ENCODE data around the gene NRDE2.
"Not testable (repeated sequence)": the region's sequence is repeated elsewhere in the genome, so short reads cannot be mapped to it uniquely, and the experiment has no call there.

Gene NRDE2

GRCh38 chr14:90266441-90267154 is 65.1 kb downstream of the NRDE2 start:
- DNase-seq = no peak

- no peak for DNase-seq
Observed at GRCh38 chr14:90263748-90264449, 67.8 kb downstream of the NRDE2 start.

GRCh38 chr14:90256354-90257131 is 75.2 kb downstream of the NRDE2 start, which contains the start of gene PSMC1:
Gene PSMC1, plus strand, starts transcription at chr14:90256553. Its CDS starts 45 bp downstream, at chr14:90256598.
- DNase-seq = peak; percentile 92

GRCh38 chr14:90255871-90256270 is 75.9 kb downstream of the NRDE2 start:
- DNase-seq = no peak

GRCh38 chr14:90253826-90254225 is 77.9 kb downstream of the NRDE2 start:
- DNase-seq = no peak

GRCh38 chr14:90248594-90248993 is 83.1 kb downstream of the NRDE2 start:
- no peak for DNase-seq

DNA sequence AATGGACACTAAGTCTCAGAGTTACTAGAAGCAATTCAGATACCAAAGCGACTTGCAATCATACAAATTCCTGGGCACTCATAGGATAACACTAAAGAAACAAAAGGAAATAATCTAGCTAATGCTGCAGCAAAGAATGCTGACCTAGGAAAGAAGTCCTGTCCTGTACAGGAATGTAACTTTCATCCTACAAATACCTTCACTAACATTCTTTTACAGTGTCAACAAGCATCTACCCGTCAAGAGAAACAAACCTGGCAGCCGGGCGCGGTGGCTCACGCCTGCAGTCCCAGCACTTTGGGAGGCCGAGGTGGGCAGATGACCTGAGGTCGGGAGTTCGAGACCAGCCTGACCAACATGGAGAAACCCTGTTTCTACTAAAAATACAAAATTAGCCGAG is 84.3 kb downstream of the NRDE2 start:
- DNase-seq = not testable (repeated sequence)

GRCh38 chr14:90246936-90247335 is 84.8 kb downstream of the NRDE2 start:
- no peak for DNase-seq

DNA sequence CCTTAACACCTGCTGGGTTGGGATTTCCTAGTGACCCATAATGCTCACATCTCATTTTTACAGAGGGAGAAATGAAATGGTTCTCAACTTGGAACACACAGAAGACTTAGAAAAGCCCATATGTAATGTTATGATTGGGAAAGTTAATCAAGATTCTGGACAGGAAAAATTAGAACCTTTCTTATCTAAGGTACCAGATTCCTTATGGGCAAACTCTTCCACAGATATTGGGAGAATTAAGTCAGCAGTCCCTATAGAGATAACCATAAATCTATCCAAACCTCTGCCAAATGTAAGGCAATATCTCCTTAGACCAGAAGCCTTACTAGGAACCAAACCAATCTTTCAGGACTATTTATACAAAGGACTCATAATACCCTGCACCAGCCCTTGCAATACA is 89.3 kb downstream of the NRDE2 start:
- no peak for DNase-seq

GRCh38 chr14:90239139-90239538 is 92.6 kb downstream of the NRDE2 start:
- DNase-seq = no peak

DNA sequence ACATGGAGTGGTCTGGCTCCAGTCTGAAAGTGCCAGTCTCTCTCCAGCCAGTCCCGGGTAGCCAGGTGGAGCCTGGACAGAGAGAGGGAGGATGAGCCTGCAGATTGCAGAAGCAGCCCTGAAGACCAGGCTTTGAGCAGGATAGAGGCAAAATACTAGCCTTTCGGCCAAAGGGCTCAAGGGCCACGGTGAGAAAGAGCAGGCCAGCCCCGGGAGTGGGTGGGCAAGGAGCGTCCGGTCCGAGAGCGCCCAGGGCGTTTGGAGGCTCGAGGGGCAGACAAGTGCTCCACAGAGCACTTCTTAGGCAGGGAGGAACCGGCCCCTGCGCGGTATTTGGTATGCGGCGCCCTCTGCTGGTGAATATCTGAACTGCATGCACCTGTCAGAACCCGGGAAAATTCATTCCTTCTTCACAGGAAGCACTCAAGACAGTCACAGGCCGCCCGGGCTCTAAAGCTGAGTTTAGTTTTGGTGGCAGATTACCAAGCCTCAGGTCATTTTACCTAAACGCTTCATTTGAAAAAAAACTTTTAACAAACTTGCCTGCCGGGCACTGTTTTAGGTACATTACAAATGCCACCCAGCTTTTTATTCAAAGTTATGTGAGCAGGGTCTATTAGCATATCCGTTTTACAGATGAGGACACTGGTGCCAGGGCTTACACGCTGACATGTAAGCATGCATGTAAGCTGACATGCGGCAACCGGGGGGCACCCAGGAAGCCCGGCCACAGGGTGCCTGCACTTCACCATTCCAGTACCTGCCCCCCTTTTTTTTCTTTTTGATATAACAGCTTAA is 96.4 kb downstream of the NRDE2 start:
- peak; percentile 77 for DNase-seq

- DNase-seq = not testable (repeated sequence)
Observed at GRCh38 chr14:90229942-90230341, 101.8 kb downstream of the NRDE2 start.

GRCh38 chr14:90228478-90228877 is 103.3 kb downstream of the NRDE2 start:
- peak; percentile 22 for DNase-seq

Data from NCI-H82 (cell line).